Measurements from ENCODE around the gene RFPL2.
A peak's percentile ranks its signal among the peaks of the same experiment; 100 is the strongest.

RFPL2 gene

DNA sequence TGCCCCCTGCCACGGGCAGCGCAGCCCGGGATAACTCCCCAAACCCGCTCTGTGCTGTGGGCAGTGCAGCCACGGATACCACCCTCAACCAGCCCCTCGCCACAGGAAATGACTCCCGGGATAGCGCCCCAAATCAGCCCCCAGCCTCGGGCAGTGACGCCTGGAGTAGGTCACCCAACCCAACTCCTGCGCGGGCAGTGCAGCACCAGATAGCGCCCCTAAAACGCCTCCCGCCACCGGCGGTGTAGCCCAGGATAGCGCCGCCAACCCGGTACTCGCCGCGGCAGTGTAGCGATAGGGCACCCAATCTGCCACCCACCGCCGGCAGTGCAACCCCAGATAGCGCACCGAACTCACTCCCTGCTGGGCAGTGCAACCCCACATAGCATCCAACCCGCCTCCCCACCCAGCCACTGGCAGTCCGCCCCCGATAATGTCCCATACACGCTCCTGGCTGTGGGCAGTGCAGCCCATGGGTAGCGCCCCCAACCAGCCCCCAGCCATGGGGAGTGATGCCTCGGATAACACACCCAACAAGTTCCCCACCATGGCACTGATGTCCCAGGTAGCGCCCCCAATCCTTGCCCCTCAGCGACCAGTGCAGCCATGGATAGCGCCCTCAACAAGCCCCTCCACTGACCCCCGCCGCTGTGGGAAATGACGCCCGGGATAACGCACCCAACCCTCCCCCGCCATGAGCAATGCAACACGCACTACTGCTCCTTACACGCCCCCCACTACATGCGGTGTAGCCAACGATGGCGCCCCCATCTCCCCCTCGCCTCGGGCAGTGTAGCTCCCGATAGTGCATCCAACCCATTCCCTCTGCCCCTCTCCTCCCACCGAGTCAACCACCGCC is 1.5 kb downstream of the RFPL2 start:
- Histone ChIP-seq H3K36me3 (ENCODE audit: control insufficient read depth, insufficient read depth, low read length) (no peaks in the 10 kb centered on the region), H3K9me3 (ENCODE audit: control insufficient read depth, low read length) (no peaks in the 10 kb centered on the region), H3K4me2 (ENCODE audit: low read length) (no peak overlapping the region), H3K4me3 (ENCODE audit: low read depth, low read length) (no peak overlapping the region), H2AFZ (no peak overlapping the region), H3K27ac (no peak overlapping the region), H3K4me1 (no peaks in the 10 kb centered on the region), H3K9ac (no peak overlapping the region), H3K79me2 (no peaks in the 10 kb centered on the region), H3K27me3 (ENCODE audit: control insufficient read depth, insufficient read depth, low read length) (no peaks in the 10 kb centered on the region)
- TF ChIP-seq, protein P1, sequence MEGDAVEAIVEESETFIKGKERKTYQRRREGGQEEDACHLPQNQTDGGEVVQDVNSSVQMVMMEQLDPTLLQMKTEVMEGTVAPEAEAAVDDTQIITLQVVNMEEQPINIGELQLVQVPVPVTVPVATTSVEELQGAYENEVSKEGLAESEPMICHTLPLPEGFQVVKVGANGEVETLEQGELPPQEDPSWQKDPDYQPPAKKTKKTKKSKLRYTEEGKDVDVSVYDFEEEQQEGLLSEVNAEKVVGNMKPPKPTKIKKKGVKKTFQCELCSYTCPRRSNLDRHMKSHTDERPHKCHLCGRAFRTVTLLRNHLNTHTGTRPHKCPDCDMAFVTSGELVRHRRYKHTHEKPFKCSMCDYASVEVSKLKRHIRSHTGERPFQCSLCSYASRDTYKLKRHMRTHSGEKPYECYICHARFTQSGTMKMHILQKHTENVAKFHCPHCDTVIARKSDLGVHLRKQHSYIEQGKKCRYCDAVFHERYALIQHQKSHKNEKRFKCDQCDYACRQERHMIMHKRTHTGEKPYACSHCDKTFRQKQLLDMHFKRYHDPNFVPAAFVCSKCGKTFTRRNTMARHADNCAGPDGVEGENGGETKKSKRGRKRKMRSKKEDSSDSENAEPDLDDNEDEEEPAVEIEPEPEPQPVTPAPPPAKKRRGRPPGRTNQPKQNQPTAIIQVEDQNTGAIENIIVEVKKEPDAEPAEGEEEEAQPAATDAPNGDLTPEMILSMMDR (IDR thresholded peaks at IDR 0.05): no peak

DNA sequence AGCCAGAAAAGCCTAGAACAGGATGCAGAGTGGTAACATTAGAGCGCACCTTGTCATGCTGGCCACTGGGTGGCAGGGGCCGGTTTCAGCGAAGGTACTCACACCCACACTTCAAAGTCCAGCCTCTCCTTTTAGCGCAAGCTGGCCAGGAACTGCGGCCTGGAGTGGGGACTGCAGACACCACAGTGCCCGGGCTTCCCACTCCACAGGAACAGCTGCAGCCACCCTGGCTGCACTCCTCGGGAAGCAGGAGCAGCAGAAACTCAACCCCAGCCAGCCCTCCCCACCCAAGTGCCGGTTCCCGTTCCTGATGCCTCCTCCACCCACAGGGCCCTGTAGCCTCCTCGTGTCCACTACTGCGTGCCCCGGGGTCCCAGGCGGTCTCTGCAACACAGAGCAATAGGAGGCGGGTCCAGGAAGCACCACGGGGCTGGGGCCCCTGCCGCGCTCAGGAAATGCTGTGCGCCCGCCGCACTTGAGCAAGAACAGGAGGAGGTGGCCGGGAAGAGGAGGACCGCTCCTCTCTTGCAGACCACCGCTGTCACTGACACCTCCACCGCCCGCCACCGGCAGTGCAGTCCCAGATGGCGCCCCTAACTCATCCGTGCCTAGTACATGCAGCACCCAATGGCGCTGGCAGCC is 2.2 kb downstream of the RFPL2 start:
- H3K36me3 ChIP-seq (ENCODE audit: control insufficient read depth, insufficient read depth, low read length): no peaks in the 10 kb centered on the region
- H3K9ac ChIP-seq: no peak overlapping the region
- H3K79me2 ChIP-seq: no peaks in the 10 kb centered on the region
- TF ChIP-seq, protein P1 (IDR thresholded peaks at IDR 0.05): peak; percentile 32
- H3K4me1 ChIP-seq: no peaks in the 10 kb centered on the region
- H2AFZ ChIP-seq: peak overlapping the region; percentile 29
- no peaks in the 10 kb centered on the region for H3K27me3 ChIP-seq (ENCODE audit: control insufficient read depth, insufficient read depth, low read length)
- peak overlapping the region; percentile 36 for H3K4me2 ChIP-seq (ENCODE audit: low read length)
- no peak overlapping the region for H3K27ac ChIP-seq
- H3K9me3 ChIP-seq (ENCODE audit: control insufficient read depth, low read length): no peaks in the 10 kb centered on the region
- no peak overlapping the region for H3K4me3 ChIP-seq (ENCODE audit: low read depth, low read length)

DNA sequence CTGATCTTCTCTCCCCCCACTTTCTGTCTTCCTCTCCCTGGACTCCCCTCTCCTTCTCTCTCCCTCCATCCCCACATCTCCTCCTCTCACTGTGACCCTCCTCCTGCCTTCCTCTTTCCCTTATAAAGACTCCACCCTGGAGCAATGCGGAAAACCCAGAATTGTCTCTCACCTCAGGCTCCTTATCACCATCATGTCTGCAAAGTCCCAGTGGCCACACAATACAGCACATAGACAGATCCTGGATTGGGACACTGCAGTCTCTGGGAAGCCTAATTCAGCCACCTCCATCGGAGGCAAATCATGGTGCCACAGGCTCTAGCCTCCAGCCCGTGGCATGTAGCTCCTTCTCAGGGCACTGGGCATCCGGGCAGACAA is 2.7 kb downstream of the RFPL2 start:
- Histone ChIP-seq H3K36me3 (ENCODE audit: control insufficient read depth, insufficient read depth, low read length) (no peaks in the 10 kb centered on the region), H3K27me3 (ENCODE audit: control insufficient read depth, insufficient read depth, low read length) (no peaks in the 10 kb centered on the region), H3K4me3 (ENCODE audit: low read depth, low read length) (no peak overlapping the region), H3K9ac (no peak overlapping the region), H3K27ac (no peak overlapping the region), H3K4me1 (no peaks in the 10 kb centered on the region), H3K9me3 (ENCODE audit: control insufficient read depth, low read length) (no peaks in the 10 kb centered on the region), H2AFZ (peak overlapping the region; percentile 29), H3K4me2 (ENCODE audit: low read length) (no peak overlapping the region), H3K79me2 (no peaks in the 10 kb centered on the region)
- TF ChIP-seq, protein P1 (IDR thresholded peaks at IDR 0.05): no peak

DNA sequence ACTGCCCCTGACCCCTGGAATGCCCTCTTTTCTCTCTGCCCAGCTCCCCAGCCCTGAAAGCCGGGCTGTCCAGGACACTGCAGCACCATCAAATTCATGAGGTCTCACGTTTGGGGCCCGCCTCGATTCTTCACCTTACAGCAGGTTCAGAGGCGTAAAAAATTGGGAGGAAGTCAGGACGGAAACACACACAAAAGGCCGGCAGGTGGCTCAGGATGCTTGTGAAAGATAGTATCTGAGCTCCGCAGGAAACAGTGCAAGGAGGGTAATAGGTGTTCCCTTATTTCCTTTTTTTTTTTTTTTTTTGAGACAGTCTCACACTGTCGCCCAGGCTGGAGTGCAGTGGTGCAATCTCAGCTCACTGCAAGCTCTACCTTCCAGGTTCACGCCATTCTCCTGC is 4.1 kb downstream of the RFPL2 start:
- H3K27ac ChIP-seq: no peak overlapping the region

More for the DNA sequence above, 4.1 kb downstream of the RFPL2 start:
- Histone ChIP-seq H2AFZ (no peak overlapping the region), H3K4me2 (ENCODE audit: low read length) (no peak overlapping the region), H3K9ac (no peak overlapping the region), H3K79me2 (no peaks in the 10 kb centered on the region), H3K4me3 (ENCODE audit: low read depth, low read length) (no peak overlapping the region), H3K27me3 (ENCODE audit: control insufficient read depth, insufficient read depth, low read length) (no peaks in the 10 kb centered on the region), H3K9me3 (ENCODE audit: control insufficient read depth, low read length) (no peaks in the 10 kb centered on the region), H3K4me1 (no peaks in the 10 kb centered on the region), H3K36me3 (ENCODE audit: control insufficient read depth, insufficient read depth, low read length) (no peaks in the 10 kb centered on the region)
- TF ChIP-seq, protein P1 (IDR thresholded peaks at IDR 0.05): no peak
